C4-2B (cell line): ENCODE measurements around the gene DNAJC30.

Experiments
- CTCF ChIP-seq: fragments of 450-650 bp; conservative IDR thresholded peaks from 2 replicates; pipeline ENCODE4 v1.5.1; 2017; ENCODE audit warnings: mild to moderate bottlenecking
- ZFX ChIP-seq: fragments of 450-650 bp; IDR thresholded peaks from 2 replicates; pipeline ENCODE4 v1.6.1; 2017

- no peak for TF ChIP-seq CTCF
- TF ChIP-seq ZFX, result no peak
Observed at GRCh38 chr7:73712773-73713172, 29.5 kb upstream of the DNAJC30 start.
